GM18511 (cell line): Measurements from ENCODE around the gene PPP1R14D.
"Not testable (repeated sequence)": the region's sequence is repeated elsewhere in the genome, so short reads cannot be mapped to it uniquely, and the experiment has no call there.

Experiments used
- ATAC-seq: cut with Tn5 transposase; IDR thresholded peaks from one replicate; pipeline ENCODE4 v1.9.1; 2021; ENCODE audit warnings: mild to moderate bottlenecking, moderate library complexity; ENCODE audit not compliant: unreplicated experiment

Gene PPP1R14D, protein sequence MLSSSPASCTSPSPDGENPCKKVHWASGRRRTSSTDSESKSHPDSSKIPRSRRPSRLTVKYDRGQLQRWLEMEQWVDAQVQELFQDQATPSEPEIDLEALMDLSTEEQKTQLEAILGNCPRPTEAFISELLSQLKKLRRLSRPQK

DNA sequence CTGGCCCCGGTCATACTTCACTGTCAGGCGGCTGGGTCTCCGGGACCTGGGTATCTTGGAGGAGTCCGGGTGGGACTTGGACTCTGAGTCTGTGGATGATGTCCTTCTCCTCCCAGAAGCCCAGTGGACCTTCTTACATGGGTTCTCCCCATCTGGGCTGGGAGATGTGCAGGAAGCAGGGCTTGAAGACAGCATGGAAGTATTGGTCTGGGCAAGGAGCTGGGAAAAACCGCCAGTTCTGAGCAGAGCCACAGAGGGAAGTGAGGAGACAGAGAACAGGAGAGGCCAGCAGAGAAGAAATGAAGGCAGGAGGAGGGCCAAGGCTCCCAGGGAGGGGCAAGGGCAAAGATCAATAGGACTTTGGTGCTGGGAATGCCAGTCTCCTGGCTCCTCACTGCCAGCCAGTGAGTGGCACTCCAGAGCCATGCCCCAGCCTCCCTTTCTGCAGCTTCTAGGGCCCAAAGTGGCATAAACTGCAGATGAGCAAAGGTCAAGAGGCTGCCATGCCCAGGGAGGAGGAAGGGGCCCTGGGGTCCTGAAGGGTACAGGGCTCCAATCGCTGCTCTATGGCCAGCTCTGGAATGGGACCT, at the start of gene PPP1R14D:
Gene PPP1R14D, minus strand, starts transcription at position 262 of the 590 bp plus-strand sequence. Its CDS starts 67 bp downstream, at position 195.
- no peak for ATAC-seq

DNA sequence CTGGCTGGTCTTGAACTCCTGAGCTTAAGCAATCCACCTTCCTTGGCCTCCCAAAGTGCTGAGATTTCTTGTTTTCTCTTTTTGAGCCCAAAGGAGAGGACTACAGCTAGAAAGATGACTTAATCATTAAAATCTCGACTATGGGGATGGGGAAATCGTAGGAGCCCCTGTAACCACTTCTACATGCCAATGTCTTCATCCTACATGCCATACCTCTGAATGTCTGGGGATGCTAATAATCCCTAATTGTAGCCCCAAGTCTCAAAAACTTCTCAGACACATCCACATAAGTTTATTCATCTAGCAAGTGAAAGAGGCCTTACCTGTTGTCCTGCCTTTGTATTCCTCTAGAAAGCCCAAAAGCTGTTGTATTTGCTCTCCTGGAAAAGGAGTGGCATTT, 49.2 kb upstream of the PPP1R14D start:
- ATAC-seq: no peak

DNA sequence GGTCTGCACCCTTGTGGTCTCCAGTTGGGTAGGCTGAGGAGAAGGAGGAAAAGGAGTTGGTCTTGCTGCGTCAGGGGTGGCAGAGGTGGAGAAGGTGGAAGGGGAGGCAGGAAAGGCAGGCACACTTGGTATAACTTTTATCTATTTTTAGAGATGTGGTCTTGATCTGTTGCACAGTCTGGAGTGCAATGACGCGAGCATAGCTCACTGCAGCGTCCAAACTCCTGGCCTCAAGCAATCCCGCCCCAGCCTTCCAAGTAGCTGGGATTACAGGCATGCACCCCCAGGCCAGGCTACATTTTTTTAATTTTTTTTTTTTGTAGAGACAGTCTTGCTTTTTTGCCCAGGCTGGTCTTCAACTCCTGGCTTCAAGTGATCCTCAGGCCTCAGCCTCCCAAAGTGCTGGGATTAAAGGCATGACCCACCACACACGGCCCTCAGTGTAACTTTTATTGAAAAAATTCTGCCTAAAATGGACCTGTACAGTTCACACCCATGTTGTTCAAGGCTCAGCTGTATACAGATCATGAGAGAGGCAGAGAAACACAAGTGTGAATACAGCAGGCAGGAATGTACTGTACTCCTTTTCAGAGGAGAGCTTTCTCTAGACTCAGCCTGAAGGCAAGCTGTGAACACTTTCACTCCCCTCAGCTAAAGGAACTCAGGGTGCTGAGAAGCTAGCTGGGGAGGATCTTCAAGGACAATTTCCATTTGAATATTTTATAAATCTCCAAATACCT, 47.7 kb upstream of the PPP1R14D start:
- ATAC-seq: no peak

DNA sequence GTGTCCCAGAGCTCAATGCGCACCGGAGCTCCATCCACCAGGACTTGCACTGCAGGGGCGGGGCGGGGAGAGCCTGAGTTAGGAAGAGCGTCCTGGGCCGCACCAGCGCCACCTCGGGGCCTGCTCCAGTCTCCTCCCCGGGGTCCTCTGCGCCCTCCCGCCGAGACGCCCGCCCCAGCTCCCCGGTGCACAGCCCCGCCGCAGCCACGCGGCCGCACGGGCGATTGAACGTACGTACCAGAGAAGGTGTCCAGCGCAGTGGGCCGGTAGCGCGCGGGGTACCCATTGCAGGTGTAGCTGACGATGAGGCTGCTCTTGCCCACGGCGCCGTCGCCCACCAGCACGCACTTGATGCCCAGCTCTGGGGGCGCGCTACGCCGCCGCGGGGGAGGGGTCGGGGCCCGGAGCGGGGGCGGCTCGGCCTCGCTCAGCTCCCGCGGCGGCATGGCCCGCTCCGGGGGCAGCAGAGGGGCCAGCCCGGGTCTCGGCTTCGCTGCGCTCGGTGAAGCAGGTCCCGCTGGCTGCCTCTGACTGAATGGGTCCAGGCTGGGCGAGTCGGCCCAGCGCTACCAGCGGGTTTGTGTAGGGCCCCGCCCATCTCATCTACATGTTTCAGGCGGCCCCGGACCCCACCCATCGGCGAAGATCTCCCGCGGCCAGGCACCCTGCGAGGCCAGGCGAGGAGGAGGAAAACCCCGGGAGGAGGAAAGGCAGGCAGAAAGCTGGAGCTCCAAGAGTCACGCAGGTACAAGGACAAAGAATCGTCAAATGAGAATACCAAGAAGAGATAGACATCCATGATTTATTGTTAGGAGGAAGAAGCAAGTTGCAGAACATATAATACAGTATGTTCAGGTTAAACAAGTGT, 45.4 kb upstream of the PPP1R14D start, which contains the start of gene RHOV:
Gene RHOV, minus strand, starts transcription at position 541 of the 868 bp plus-strand sequence. Its CDS starts 95 bp downstream, at position 446.
- peak; percentile 66 for ATAC-seq

DNA sequence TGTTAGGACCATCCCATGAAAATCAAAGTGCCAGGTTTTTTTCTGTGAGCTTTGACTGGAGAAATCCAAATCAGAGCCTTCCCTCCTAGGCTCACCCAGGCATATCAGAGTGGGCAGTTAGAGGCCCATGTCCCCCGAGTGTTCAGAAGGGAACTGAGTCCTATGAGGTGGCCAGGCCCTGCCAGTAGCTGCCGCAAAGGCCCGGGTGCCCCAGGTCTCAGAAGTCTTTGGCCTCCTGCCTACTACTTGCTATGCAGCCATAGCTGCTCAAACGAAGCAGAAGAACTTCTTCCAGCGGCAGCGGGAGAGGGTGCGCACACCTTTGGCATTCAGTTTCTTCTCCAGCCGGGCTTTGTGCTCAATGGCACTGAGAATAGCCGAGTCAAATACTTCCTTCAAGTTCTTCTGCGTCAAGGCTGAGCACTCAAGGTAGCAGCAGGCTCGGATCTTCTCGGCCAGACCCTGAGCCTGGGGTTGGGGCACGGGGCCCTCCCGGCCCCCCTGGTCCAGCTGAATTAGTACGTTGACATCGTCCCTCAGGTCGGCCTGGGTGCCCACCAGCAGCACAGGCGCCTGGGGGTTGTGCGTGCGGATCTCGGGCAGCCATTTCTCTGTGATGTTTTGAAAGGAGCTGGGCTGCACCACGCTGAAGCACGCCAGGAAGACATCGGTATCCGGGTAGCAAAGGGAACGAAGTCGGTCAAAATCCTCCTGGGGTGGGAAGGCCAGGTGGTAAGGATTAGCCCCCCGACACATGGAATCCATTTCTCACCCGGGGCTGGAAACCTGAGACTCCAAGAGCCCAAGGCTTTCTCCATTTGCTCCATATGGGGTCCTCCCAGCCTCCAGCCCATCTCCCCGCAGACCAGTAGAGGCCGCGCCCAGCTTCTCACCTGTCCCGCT, 44.5 kb upstream of the PPP1R14D start:
- ATAC-seq: no peak

DNA sequence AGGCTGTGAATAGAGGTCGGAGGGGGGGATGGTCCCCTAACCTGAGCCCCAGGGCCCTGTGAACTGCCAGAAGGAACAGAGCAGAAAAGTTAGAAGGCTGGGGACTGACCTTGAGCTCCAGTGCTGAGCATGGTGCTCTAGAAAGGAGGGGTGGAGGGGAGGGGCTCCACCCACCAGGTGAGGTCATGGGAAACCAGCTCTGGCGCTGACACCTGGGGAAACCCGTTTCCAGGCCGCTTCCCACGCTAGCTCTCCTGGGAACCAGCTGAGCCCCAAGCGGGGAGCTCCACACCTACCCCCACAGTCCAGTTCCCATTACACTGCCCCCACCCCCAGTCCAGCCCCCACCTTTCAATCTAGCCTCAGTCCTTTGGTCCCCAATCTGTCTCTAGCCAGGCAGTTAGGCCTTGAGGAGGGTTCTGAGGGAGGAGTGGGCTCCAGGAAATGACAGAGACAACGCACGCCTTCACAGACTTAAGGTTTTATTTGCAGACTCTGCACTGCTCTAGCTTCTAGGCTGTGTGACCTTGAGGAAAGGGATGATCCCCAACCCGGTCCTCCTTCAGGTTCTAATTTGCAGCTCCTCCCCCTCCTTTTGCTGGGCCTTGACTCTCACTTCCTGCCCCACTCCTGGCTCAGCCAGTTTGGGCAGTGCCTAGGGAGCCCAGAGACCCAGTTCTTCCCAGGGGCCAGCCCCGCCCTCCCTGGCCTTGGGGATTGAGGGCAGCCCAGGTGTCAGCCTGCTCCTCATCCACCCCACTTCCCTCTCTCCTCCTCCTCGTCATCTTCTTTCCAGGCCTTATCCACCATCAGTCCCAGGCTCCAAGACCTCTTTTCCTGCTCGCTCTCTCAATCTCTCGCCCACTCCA, 43.5 kb upstream of the PPP1R14D start:
- peak; percentile 46 for ATAC-seq

DNA sequence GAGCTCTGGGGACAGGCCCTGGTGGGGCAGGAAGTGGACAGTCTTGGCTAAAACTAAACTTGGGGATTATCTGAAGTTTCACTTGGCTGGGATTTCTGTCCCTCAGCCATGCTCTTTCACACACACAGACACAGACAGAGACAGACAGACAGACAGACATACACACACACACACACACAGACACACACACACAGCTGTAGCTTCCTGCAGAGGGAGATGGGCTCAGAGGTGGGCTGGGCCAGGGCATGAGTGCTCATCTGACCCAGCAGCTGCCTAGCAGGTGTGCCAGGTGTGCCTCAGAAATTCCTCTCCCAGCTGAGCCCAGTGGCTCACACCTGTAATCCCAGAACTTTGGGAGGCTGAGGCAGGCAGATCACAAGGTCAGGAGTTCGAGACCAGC, 42.2 kb upstream of the PPP1R14D start:
- ATAC-seq: no peak

DNA sequence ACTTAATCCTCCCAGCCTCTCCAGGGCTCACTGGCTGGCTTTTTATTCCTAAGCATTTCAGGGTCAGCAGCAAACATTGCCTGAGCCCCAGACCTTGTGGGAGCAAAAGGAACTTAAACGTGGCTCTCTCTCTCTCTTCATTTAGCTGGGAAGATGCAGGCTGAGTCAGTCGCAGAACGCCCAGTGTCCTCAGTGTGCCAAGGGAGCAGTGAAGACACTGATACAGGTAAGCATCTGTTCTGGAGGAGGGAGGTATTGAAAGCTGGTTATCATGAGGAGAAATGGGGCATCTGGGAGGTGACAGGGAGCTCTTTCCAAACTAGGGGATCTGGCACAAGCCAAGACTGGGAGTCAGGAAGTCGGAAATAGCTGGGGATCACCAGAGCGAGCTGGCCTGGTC, 41.2 kb upstream of the PPP1R14D start:
- ATAC-seq: no peak

DNA sequence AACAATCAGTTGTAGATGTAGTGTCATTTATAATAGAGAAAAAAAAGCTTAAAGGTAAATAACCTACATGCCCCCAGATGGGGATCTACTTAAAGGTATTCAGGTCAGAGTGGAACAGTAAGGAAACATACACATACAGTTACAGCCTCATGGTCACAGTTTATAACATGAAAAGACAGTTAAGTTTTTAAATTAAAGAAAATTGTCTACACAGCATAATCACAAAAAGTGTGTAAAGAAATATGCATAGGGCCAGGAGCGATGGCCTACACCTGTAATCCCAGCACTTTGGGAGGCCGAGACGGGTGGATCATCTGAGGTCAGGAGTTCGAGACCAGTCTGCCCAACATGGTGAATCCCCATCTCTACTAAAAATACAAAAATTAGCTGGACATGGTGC, 38.7 kb upstream of the PPP1R14D start:
- no peak for ATAC-seq

DNA sequence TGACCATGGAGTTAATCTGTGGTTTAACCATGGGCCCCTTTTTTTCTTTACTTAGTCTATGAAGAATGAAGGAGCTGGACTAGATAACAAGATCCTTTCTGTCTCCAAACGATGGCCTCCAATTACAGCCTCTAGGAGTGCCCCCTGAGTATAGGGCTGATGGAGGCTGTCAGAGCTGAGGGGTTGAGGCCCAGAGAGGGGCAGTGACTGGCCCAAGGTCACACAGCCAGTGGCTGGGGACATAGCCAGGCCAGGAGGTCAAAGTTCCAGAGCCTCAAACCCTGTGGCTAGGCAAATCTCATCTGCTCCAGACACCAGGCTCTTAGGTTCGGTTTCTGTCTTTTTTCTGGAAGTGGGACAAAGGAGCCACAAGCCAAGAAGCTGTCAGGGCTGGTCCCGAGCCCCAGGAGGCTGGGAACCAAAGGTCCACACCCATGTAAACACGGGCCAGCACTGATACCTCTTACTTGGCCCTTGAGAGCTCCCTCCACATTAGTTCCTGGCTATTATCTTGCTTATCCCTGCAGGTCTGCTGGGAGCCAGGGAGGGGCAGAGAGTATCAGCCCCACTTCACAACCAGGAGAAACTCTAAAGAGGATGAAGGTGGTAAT, 35.3 kb upstream of the PPP1R14D start:
- no peak for ATAC-seq

DNA sequence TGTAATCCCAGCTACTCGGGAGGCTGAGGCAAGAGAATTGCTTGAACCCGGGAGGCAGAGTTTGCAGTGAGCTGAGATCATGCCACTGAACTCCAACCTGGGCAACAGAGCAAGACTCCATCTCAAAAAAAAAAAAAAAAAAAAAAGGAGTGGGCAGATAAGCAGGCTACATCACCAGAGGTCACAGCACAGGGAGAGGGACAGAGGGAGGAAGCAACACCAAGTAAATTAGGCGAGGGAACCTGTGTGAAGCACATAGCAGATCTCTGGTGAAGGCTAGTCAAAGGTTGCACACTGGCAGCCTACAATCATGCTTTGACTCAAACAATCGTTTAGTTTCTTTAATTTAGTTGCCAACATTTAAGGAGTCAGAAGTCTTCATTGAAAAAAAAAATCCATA, 32.6 kb upstream of the PPP1R14D start:
- not testable (repeated sequence) for ATAC-seq

DNA sequence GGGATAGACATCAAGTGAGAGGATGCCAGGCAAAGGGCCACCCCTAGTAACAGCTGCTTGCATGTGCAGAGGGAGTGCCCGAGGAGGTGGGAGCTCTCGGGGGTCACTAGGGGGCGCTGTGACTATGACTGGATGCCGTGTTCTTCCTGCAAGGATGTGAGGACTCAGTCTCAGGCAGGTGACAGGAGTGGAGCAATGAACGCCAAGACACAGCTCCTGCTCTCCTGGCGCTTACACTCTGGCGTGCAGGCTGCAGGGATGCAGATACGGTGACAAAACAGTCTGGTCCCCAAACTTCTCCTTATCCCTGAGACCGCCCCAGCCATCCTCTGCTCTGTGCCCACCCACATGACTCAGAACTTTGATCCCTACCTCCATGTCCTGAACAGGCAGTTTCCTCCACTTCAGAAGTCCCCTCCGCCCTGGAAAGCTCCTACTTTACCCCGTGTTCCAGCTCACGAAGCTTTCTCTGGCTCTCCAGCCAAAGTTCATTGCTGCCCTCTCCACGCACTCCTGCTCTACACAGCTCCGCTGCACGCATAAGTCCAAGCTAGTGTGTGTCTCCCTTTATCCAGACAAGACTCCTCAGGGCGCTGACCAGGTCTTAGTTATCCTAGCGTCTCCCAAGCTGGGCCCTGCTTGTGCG, 30.8 kb upstream of the PPP1R14D start:
- ATAC-seq: peak; percentile 73

DNA sequence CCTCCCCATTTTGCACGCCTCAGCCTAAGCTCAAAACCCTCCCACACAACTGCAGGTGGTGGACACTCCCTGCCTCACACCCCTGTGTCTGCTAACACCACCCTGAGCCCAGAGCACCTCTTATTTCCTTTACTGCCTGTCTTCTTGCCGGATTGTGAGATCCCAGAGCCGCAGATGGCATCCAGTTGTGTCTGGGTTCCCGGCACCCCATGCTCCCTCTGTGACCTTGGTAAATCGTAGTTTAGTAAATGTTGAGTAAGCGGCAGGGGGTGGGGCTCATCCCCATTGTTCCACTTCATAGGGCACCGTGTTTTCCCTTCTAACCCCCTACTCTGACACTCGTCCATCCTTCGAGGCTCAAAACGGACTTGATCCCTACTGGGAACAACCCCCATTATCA, 30.2 kb upstream of the PPP1R14D start:
- no peak for ATAC-seq

DNA sequence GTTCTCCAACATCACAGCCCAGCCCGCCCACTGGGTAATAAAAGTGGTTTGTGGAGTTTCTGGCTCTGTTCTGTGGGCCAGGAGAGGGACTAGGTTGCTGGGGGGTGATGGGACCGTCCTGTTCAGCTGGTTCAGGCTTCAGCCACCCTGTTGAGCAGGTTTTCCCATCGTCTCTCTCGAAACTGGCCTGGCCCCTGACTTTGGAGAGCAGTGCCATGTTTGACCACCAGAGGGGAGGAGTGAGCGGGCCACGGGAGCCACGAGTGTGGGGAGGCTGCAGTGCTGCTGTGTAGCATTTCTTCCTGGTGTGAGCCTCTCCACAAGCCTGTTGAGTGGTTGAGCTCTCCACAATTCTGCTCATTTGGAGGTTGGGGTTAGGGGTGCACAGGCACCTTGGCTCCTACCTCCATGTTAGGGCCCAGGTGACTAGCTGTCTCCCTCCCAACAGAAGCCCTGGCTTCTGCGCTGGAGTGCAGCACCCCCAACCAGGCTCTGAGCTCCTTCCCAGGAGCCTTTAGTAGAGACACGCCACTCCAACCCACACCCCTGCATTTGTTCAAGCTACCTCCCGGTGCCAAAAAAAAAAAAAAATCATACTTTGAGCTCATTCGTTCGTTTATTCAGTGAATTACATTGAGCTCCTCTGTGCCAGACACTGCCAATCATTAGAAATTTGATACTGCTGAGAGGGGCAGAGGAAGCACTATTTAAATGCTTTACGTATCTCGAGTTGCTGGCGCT, 29.3 kb upstream of the PPP1R14D start:
- ATAC-seq: no peak

DNA sequence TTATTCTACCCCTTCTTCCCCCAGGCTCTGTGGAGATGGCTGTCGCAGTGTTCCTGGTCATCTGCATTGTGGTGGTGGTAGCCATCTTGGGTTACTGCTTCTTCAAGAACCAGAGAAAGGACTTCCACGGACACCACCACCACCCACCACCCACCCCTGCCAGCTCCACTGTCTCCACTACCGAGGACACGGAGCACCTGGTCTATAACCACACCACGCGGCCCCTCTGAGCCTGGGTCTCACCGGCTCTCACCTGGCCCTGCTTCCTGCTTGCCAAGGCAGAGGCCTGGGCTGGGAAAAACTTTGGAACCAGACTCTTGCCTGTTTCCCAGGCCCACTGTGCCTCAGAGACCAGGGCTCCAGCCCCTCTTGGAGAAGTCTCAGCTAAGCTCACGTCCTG, 28.2 kb upstream of the PPP1R14D start:
- ATAC-seq: no peak

DNA sequence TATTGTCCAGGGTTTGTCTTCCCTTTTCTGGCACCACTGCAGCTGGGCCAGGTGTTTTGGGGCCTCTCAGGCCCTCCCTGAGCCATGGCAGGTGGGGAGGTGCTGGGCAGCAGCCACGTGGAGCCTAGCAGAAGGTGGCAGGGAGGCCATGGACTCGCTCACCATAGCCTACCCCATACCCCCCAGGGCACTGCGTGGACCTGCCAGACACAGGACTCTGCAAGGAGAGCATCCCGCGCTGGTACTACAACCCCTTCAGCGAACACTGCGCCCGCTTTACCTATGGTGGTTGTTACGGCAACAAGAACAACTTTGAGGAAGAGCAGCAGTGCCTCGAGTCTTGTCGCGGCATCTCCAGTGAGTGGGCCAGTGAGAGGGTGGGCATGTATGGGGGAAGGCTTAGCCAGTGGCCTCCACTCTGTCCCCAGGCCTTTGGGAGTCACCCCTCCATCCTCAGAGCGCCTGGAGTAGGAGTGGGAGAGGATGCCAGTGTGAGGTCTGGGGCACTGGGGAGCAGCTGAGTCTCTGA, 27.3 kb upstream of the PPP1R14D start:
- ATAC-seq: no peak

DNA sequence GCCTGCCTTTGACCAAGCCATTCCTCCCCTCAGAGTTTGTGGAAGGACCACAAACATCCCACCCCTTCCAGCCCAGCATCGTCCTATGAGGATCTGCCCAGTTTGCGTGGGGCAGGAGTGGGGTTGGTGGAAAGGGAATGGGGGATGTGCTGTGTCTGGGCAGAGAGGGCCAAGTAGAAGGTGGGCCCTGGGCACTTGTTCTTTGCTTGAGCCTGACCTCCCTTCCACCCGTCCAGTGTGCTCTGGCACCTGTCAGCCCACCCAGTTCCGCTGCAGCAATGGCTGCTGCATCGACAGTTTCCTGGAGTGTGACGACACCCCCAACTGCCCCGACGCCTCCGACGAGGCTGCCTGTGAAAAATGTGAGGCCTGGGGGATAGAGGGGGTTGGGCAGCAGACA, 25.7 kb upstream of the PPP1R14D start:
- ATAC-seq: no peak
